Central memory CD8-positive, alpha-beta T cell (primary cell): ENCODE data around the gene SEMA5A.
A peak's percentile ranks its signal among the peaks of the same experiment; 100 is the strongest.

Experiments
- ATAC-seq: fragments of 150-1000 bp; cut with Tn5 transposase; replicated peaks from 2 replicates; pipeline ENCODE4 v1.10.0; 2022; ENCODE audit warnings: mild to moderate bottlenecking, moderate FRiP score, moderate number of reproducible peaks; ENCODE audit not compliant: poor library complexity, severe bottlenecking; ENCODE audit errors: extremely low read depth
- DNase-seq, 2 donors: peaks; one replicate each; pipeline ENCODE4 v3.0.0; 2021; ENCODE audit warnings: low spot score in 2 of 2
- H3K27ac Mint-ChIP-seq: one replicate; pipeline ENCODE4 v1.8.0; 2022; ENCODE audit warnings: low read depth, mild to moderate bottlenecking, moderate library complexity, mixed read lengths
- H3K27me3 Mint-ChIP-seq: one replicate; pipeline ENCODE4 v1.8.0; 2022; ENCODE audit warnings: mixed read lengths
- H3K36me3 Mint-ChIP-seq: one replicate; pipeline ENCODE4 v1.8.0; 2022; ENCODE audit warnings: mild to moderate bottlenecking, moderate library complexity, mixed read lengths; ENCODE audit not compliant: insufficient read depth
- H3K4me1 Mint-ChIP-seq: one replicate; pipeline ENCODE4 v1.8.0; 2022; ENCODE audit warnings: mixed read lengths
- H3K4me3 Mint-ChIP-seq: one replicate; pipeline ENCODE4 v1.8.0; 2022; ENCODE audit warnings: mild to moderate bottlenecking, moderate library complexity, mixed read lengths
- H3K9me3 Mint-ChIP-seq: one replicate; pipeline ENCODE4 v1.8.0; 2022; ENCODE audit warnings: mixed read lengths

The SEMA5A gene

DNA sequence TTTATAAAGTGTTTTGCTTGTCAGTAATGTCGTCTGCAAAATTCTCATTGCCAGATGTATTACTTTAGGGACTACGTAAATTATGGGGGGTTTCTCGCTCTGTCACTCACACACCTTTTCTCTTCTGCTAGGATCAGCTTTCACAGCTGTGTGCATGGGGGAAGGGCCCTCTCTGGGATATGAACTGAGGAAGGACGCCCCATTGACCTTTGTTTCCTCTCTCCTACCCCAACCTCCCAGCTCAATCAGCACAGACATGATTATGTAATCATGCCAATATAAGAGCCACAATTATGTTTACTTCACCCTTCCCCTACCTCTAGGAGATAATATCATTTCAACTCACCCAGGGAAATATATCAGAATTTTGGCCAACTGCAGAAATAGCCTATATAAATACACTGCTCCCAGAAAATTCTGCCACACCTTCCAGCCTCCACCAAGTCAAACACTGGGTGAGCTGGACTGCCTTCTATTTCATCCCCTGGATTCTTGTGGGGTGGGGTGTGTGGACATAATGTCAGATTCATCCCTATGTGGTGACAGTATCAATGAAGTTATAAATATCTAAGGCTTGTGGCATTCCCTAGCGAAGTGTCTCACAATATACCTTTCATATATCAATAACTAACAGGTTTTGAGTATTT is 12.6 kb upstream of the SEMA5A start:
- peaks cover 42% of the 10 kb centered on the region for H3K9me3 Mint-ChIP-seq
- no peaks in the 10 kb centered on the region for H3K27me3 Mint-ChIP-seq
- no peaks in the 10 kb centered on the region for H3K4me1 Mint-ChIP-seq
- no peak for ATAC-seq
- H3K4me3 Mint-ChIP-seq, result no peak overlapping the region
- H3K36me3 Mint-ChIP-seq, result no peaks in the 10 kb centered on the region
- DNase-seq, result no peak
- no peak overlapping the region for H3K27ac Mint-ChIP-seq

DNA sequence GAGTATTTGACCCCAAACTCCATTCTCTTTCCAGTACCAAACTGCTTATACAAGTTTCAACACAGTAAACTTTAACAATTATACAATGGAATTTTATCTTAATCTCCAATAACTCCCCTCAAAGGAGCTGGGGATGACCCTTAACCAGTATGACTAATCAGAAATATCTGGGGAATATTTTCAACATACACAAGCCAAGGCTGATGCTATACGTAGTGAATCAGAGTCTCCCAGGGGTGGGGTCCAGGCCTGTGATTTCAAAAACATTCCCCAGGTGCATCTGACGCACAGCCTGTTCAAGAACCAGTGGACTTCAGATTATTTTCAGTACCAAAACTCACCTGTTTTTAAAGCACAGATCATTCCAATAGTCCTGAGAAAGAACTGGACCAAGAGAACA is 11.8 kb upstream of the SEMA5A start:
- Mint-ChIP-seq H3K9me3 (peaks cover 41% of the 10 kb centered on the region), H3K27me3 (no peaks in the 10 kb centered on the region), H3K36me3 (no peaks in the 10 kb centered on the region), H3K4me3 (no peak overlapping the region), H3K4me1 (no peaks in the 10 kb centered on the region), H3K27ac (no peak overlapping the region)
- ATAC-seq (no peak), DNase-seq (no peak)

DNA sequence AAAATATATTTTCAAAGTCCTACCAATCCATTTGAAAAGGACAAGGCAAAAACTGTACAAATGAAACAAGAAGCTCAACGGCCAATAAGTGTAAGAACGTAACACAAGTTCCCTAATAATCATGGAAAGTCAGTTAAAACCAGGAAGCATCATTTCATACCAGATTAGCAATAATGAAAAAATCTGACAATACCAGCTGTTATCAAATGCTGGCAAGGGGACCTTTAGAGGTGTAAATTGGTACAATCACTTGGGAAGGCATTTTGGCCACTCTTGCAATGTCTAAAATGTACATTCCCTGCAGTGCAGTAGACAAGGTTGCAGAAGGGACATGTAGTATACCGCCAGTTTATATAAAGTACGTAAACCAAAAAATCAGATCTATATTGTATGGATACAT is 10.1 kb upstream of the SEMA5A start:
- Mint-ChIP-seq H3K4me1 (no peaks in the 10 kb centered on the region), H3K27ac (no peak overlapping the region), H3K9me3 (peaks cover 30% of the 10 kb centered on the region), H3K4me3 (no peak overlapping the region), H3K27me3 (no peaks in the 10 kb centered on the region), H3K36me3 (no peaks in the 10 kb centered on the region)
- DNase-seq, result no peak
- ATAC-seq, result no peak

DNA sequence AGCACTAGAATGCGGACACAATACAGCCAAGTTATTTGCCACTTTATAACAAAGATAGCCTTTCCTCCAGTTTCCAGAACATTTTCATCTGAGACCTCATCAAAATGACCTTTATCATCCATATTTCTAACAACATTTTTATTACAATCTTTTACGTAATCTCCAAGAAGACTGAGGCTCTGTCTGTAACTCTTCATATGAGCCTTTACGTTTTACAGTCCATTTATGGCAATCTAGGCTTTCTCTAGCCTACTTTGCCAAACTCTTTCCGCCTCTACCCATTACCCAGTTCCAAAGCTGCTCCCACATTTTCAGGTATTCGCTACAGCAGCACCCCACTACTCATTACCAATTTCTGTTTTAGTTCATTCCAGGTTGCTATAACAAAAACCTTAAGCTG is 8.2 kb upstream of the SEMA5A start:
- no peaks in the 10 kb centered on the region for H3K4me1 Mint-ChIP-seq

DNA sequence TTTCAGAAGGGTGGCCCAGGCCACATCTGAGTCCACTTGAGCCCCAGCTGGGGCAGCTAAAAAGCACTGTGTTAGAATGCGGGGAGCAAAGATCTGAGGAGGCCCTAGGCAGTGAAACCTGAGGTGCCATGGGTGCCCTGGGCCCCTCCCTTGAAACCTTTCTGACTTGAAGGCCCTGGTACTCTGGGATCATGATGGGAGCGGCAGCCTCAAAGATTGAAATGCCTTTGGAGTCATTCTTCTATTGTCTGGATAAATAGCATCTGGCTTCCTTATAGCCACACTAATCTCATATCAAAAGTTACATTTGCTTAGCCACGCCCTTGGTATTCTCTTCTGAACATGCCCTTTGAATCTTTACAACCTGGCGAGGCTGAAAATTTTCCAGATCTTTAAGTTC is 7.7 kb upstream of the SEMA5A start:
- DNase-seq (no peak), ATAC-seq (no peak)
- H3K27ac Mint-ChIP-seq, result no peak overlapping the region
- peaks cover 29% of the 10 kb centered on the region for H3K9me3 Mint-ChIP-seq
- no peaks in the 10 kb centered on the region for H3K27me3 Mint-ChIP-seq
- H3K4me3 Mint-ChIP-seq, result no peak overlapping the region
- no peaks in the 10 kb centered on the region for H3K4me1 Mint-ChIP-seq
- no peaks in the 10 kb centered on the region for H3K36me3 Mint-ChIP-seq

More for the DNA sequence above, 8.2 kb upstream of the SEMA5A start:
- ATAC-seq (no peak), DNase-seq (no peak)
- peaks cover 29% of the 10 kb centered on the region for H3K9me3 Mint-ChIP-seq
- no peaks in the 10 kb centered on the region for H3K36me3 Mint-ChIP-seq
- no peak overlapping the region for H3K27ac Mint-ChIP-seq
- H3K27me3 Mint-ChIP-seq, result no peaks in the 10 kb centered on the region
- no peak overlapping the region for H3K4me3 Mint-ChIP-seq

DNA sequence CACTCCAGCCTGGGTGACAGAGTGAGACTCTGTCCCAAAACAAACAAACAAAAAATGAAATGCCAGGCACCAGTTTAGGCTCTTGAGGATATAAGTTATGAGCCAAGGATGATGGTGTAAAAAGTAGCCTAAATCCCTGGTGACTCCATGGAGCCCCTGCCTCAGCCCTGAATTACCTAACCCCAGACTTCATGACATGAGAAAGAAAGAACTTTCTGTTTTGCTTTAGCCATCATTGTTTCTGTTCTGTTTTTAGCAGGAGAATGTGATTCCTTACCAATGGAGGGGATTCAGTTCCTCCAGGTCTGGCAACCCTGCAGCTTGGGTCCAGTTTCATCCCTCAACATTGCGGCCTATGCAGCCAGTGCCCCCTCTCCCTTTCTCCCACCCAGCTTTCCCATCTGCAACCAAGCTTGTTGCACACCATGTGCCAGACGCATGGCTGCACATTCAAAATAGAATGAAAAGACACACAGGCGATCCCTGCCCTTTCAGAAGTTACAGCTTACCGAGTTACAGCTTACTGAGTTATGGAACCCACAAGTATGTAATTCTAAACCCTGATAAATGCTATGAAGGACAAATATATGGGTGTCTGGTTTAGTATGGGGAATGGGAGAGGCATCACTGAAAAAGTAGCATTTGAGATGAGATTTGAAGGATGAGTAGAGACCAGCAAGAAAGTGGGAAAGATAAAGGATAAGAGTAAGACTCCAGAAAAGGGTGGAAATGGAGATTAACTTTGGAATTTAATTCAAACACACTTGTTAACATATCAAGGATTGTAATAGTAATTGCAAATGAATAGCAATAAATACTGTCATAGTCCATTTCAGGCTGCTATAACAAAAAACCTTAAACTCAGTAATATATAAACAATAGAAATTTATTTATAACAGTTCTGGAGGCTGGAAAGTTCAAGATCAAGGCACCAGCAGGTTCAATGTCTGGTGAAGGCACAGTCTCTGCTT is 6.0 kb upstream of the SEMA5A start:
- no peak overlapping the region for H3K27ac Mint-ChIP-seq
- DNase-seq, result no peak
- no peak for ATAC-seq
- no peaks in the 10 kb centered on the region for H3K4me1 Mint-ChIP-seq
- peaks cover 24% of the 10 kb centered on the region for H3K9me3 Mint-ChIP-seq
- H3K27me3 Mint-ChIP-seq, result peaks cover 1% of the 10 kb centered on the region
- H3K4me3 Mint-ChIP-seq, result no peak overlapping the region
- H3K36me3 Mint-ChIP-seq, result no peaks in the 10 kb centered on the region

DNA sequence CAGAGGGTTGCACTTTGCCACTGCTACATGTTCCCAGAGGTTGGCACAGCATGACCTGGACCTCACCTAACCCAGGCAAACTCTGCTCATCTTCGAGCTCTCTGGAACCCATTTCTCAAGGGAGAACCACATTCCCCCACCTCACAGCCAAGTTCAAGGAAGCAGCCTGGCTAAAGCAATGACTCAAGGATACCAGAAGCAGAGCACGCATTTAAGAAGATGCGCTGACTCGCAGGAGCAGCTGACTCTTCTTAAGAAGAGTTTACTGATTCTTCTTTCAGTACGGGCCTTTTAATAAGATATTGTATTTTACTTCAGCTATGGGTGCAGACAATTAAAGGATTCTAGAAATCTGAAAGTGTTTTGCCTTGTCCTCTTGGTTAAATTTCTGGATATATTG is 4.1 kb upstream of the SEMA5A start:
- H3K36me3 Mint-ChIP-seq, result peaks cover 1% of the 10 kb centered on the region
- no peak for ATAC-seq
- peaks cover 18% of the 10 kb centered on the region for H3K9me3 Mint-ChIP-seq
- H3K4me1 Mint-ChIP-seq, result no peaks in the 10 kb centered on the region
- H3K27ac Mint-ChIP-seq, result no peak overlapping the region
- peaks cover 8% of the 10 kb centered on the region for H3K27me3 Mint-ChIP-seq
- DNase-seq, result no peak
- no peak overlapping the region for H3K4me3 Mint-ChIP-seq

DNA sequence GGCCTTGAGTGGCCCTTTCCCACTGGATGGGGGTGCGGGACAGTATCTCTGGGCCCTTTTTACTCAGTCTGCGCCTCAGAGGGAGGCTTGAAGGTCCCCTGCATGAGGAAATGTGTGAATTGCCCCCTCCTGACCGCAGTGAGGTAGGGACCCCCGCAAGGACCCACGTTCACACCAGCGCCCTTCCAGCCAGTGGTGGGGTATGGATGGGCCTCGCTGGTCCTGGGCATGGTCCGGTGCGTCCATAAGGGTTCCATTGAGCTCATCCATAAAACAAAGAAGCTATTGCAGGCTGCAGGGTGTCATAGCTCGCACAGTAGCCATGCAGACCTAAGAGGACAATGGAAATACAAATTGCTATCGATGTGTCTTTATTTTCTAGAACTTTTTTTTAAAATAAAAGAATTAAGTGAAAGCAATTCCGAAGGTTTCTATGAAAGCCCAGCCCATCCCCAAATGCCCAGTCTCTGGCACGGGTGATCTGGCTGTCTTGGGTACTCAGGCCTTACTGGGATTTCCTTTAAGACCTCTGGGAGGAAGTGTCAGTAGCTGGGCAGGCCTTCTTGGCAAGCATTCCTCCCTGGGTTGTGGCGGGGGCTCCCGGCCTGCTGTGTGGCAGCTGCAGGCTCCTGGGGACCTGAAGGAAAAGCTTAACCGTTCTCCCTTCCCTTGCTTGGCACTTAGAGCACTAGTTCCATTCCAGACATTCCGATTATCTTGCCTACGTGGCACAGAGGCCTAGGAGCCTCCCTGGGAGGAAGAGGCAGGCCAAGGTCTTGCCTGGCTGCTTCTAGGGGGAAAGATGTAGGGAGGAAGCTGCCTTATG is 1.5 kb upstream of the SEMA5A start:
- peaks cover 6% of the 10 kb centered on the region for H3K9me3 Mint-ChIP-seq
- no peak for ATAC-seq
- DNase-seq, result no peak
- peaks cover 1% of the 10 kb centered on the region for H3K36me3 Mint-ChIP-seq
- H3K4me1 Mint-ChIP-seq, result no peaks in the 10 kb centered on the region
- peaks cover 19% of the 10 kb centered on the region for H3K27me3 Mint-ChIP-seq
- H3K27ac Mint-ChIP-seq, result no peak overlapping the region
- no peak overlapping the region for H3K4me3 Mint-ChIP-seq

DNA sequence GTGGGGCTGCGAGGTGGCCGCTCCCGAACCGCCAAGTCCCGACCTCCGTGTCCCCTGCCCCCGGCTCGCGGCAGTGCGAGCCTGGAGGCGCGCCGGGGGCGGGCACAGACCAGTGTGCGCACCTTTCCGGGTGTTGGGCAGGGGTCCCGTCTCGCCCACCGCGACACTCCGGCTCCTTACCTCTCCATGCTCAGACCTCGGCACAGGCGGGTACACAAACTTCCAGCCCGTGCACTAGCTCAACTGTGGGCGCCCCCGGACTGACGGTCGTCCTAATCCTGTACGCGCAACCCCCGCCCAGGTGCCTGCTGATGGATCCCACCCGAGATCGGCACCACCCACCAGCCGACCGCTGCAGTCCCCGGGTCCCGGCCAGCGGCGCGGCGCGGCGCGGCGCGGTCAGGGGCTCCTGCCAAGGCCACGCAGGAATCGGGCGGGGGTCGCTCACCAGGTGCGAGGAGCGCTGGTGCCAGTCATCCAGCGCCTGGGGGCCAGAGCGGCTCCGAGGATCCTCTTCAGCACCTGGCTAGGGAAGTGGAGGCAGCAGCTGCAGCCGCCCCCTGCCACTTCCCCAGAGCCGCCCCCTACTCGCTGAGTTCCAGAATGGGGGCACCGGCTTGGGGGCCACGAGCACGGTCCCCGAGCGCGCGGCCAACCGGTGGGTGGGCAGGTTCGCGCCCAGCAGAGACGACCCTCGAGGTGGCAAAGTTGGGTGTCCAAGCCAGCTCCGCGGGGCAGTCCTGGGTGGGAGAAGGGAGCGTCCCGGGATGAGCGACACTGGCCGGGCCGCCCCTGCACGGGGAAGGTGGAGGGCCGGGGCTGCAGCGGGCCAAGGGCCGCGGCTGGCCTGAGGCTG is 511 bp downstream of the SEMA5A start:
- DNase-seq, result no peak
- peaks cover 19% of the 10 kb centered on the region for H3K27me3 Mint-ChIP-seq
- H3K9me3 Mint-ChIP-seq, result no peaks in the 10 kb centered on the region
- H3K4me1 Mint-ChIP-seq, result no peaks in the 10 kb centered on the region
- peak; percentile 28 for ATAC-seq
- H3K4me3 Mint-ChIP-seq, result no peak overlapping the region
- H3K27ac Mint-ChIP-seq, result no peak overlapping the region
- peaks cover 1% of the 10 kb centered on the region for H3K36me3 Mint-ChIP-seq

DNA sequence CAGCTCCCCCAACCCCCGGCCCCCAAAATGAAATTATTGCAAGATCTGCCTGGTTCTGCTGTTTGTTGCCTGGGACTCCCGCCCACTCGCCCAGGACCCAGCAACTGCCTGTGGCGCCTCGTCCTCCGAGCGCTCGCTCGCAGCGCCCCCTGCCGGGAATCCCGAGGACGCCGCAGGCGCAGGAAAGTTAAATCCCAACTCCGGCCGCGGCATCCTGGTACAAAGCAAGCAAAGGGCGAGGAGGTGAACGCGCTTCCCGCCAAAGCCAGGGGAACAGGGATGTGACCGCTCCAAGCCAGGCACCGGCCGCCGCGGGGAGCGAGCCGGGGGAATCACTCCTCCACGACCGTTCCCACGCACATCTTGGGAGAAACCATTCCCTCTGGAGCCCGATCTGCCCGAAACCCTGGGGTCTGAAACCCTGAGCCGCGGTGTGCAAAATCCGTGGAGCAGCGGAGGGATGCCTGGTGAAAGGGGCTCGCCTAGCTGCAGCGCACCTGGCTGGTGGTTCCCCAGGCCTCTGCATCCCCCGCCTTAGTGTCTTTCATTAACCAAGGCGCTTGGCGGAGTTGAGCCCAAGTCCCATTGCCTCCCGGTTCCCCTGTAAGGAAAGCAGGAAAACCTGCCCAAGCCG is 1.3 kb downstream of the SEMA5A start:
- H3K4me3 Mint-ChIP-seq, result no peak overlapping the region
- peaks cover 19% of the 10 kb centered on the region for H3K27me3 Mint-ChIP-seq

DNA sequence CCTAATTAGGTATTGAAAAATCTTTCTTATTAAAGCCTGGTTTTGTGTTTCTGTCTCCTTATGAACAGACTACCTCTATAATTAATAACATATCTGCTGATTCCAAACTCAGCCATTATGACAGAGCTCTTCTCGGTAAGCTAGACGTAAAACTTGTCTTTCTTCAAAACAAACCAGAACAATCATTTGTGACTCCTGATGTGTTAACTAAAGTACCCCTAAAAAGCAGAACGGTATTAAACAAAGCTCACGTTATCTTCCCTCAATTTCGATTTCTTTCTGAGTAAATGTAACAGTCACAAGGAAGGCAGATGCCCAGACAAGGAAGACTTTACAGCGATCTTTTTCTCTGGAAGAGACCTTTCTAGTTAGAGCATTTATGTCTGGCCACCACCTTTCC is 1.8 kb downstream of the SEMA5A start:
- H3K36me3 Mint-ChIP-seq, result peaks cover 1% of the 10 kb centered on the region
- no peak overlapping the region for H3K27ac Mint-ChIP-seq
- no peaks in the 10 kb centered on the region for H3K4me1 Mint-ChIP-seq
- H3K9me3 Mint-ChIP-seq, result no peaks in the 10 kb centered on the region
- DNase-seq (no peak), ATAC-seq (no peak)
- peaks cover 19% of the 10 kb centered on the region for H3K27me3 Mint-ChIP-seq
- no peak overlapping the region for H3K4me3 Mint-ChIP-seq

More for the DNA sequence above, 1.3 kb downstream of the SEMA5A start:
- H3K4me1 Mint-ChIP-seq, result no peaks in the 10 kb centered on the region
- no peaks in the 10 kb centered on the region for H3K9me3 Mint-ChIP-seq
- ATAC-seq (no peak), DNase-seq (no peak)
- H3K36me3 Mint-ChIP-seq, result peaks cover 1% of the 10 kb centered on the region
- H3K27ac Mint-ChIP-seq, result no peak overlapping the region
